Esophagus squamous epithelium (tissue), 4 donors: ENCODE measurements around the gene ELP2.

ENCODE experiments used
- CTCF ChIP-seq, 6 experiments: fragments of 450-650 bp in 4 of 6; fragments of 200-600 bp in 2 of 6; sonication (generic) in 2 of 6; IDR thresholded peaks; one replicate each; pipeline ENCODE4 v1.5.1; 2016 to 2019; ENCODE audit warnings: antibody characterized with exemption in 6 of 6, mild to moderate bottlenecking in 4 of 6, moderate library complexity in 4 of 6
- POLR2A ChIP-seq, 4 donors: fragments of 450-650 bp; IDR thresholded peaks; one replicate each; pipeline ENCODE4 v1.6.1; 2017; ENCODE audit warnings: antibody characterized with exemption in 4 of 4, mild to moderate bottlenecking in 4 of 4, moderate library complexity in 3 of 4

GRCh38 chr18:36217348-36217747 lies 87.6 kb downstream of the ELP2 start:
- TF ChIP-seq CTCF (IDR thresholded peaks at IDR 0.05) (no peak), POLR2A (IDR thresholded peaks at IDR 0.05) (no peak)
